GM21515 (cell line): ENCODE data around the gene SLC25A25.

ENCODE experiments used
- ATAC-seq: cut with Tn5 transposase; IDR thresholded peaks from one replicate; pipeline ENCODE4 v1.9.1; 2021; ENCODE audit not compliant: unreplicated experiment

SLC25A25 gene

DNA sequence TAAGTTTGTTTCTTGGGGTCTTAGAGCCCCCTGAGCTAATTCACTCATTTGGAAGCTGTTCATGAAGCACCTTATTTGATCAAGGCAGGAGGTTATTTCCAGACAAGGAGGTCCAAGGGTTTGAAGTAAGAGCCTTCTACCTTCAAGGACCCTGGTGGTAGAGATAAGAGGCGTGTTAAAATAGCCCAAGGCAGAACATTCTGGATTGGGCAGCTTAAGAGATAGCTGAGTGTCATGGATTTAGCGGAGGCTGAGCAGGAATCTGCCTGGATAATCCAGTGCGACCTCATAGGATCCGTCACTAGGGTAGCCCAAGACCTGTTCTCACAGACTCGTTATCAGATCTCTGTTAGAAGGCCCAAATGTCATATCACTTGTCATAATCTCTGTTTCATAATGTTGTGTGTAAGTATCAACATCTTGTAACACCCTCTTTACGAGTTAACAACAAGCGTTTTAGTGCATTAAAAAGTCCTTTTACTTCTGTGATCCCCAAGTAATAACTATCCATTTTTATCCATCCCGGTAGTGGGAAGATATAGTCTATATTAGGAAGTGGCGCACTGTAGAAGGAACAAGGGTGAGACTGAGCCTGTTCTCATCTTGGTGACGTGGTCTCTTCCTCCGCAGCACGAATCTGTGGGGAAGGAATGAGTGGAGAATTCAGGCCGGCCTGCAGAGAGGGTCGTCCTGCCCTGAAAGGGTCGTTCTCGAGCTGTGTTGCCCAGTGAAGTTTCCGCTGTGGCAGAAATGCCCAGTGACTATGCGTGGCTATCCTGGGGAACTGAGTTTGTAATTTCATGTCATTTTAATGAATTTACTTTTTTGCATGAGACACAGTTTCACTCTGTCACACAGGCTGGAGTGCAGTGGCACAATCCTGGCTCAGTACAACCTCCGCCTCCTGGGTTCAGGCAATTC is 28.8 kb downstream of the SLC25A25 start:
- no peak for ATAC-seq

GRCh38 chr9:128097543-128098296 is 29.7 kb downstream of the SLC25A25 start:
- no peak for ATAC-seq

- ATAC-seq: no peak
Measured at GRCh38 chr9:128098297-128099230, 30.5 kb downstream of the SLC25A25 start.

GRCh38 chr9:128099231-128099931 is 31.3 kb downstream of the SLC25A25 start:
- ATAC-seq: no peak

DNA sequence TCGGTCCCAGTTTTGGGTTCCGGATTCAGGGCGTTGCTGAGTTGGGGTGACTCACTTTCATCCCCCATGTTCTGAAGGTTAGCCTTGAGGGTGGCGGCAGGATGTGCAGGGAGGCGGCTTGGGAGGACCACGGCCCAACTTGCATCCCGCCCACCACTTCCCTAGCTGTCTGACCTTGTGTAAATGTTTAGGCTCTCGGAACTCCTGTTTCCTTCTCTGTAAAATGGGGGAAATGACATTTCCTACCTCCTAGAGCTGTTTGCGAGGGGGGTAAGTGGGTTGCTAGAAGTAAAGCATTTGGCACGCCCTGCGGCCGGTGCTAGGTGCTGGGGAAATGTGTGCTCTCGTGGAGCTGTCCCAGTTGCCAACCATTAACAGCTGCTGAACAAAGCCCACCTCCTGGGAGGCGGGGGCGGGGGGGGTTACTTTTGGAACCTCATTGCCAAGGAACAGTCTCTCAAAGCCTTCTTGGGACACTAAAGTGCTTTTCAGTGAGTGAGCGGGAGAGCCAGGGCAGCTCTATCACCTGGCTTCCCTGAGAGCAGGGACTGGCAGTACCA is 32.0 kb downstream of the SLC25A25 start:
- ATAC-seq: no peak

DNA sequence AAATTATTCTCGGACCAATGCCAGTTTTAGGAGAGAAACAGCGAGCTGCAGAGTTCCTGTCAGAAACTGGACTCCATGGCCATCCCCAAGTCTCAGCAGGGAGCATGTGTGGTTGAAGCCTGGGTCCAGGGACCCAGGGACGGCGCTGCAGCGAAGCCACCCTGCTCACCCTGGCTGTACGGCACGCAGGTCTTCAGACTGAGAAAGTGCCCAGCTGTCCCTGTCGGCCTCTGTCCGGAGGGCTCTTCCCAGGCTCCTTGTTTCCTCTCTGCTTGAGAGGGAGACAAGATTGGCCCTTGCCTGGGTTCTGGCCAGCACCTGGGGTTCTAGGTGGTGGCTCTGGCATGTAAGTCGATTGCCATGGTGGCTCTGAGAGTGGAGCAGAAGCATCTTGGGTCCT is 32.5 kb downstream of the SLC25A25 start:
- no peak for ATAC-seq

DNA sequence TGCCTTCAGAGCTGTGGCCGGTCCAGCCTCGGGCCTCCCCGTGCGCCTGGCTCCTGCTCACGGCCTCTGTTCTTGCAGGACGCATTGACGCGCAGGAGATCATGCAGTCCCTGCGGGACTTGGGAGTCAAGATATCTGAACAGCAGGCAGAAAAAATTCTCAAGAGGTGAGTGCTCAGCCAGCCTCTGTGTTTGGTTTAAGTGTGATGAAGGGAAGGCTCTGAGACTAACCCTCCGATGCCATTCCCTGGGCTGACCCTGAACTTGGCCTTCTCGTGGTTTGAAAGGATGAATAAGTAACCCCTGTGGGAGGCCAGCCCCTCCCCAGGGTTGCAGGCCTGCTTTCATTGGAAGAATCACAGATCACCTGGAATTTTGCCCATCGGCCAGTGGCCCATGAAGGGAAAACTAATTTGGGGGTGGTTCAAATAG is 33.2 kb downstream of the SLC25A25 start:
- no peak for ATAC-seq

DNA sequence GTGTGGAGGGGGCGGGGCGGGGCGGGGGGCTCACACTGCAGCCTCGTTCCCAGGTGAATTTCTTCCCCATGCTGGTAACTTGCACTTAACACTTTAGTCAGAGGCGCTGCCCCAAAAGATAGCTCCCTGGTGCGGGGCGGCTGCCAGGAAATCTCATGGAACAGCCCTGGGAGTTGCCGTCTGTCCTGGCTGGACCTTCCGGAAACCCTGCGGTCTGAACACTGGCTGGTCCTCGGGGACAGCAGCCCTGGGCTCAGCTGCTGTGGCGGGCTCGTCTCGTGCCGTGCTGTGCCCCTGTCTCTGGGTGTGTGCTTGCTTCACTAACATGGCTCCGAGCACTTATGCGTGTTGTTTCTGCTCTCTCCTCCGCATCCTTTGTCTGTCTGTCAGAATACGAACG is 33.7 kb downstream of the SLC25A25 start:
- no peak for ATAC-seq

DNA sequence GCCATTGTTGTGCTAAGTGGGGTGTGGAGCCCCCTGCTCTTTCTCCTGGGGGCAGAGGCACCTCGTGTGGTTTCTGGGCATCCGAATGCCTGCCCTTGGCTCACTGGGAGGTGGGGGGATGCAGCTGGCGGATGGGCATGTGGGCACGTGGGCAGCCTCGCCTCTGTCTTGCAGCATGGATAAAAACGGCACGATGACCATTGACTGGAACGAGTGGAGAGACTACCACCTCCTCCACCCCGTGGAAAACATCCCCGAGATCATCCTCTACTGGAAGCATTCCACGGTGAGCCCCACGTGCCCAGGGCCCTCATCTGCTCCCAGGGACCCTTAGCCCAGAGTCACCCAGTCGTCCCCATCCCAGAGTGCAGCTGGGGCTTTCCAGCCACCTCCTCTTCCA is 34.2 kb downstream of the SLC25A25 start:
- no peak for ATAC-seq

GRCh38 chr9:128102861-128103588 is 35.0 kb downstream of the SLC25A25 start:
- ATAC-seq: no peak

GRCh38 chr9:128103589-128103962 is 35.5 kb downstream of the SLC25A25 start:
- no peak for ATAC-seq

DNA sequence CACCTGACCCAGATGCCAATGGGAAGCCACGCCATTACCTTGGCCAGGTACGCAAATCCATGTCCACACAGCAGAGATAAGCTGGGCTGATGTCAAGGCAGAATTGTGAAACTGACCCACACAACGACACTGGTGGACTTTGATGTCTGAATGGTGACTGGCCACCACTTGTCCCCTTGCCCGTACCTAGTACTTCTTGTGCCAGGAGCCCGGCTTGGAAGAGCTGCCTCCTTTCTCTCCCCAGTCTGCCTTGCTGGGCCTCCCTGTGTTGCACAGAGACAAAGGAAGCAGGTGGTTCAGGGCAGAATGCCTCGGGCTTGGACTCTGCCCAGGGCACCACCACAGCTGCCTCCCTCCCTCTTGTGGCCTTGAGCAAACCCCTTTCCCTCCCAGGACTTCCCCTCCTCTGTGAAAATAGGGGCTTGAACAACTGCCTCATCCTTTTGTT is 36.2 kb downstream of the SLC25A25 start:
- no peak for ATAC-seq

- no peak for ATAC-seq
Measured at GRCh38 chr9:128105538-128106175, 37.6 kb downstream of the SLC25A25 start.

DNA sequence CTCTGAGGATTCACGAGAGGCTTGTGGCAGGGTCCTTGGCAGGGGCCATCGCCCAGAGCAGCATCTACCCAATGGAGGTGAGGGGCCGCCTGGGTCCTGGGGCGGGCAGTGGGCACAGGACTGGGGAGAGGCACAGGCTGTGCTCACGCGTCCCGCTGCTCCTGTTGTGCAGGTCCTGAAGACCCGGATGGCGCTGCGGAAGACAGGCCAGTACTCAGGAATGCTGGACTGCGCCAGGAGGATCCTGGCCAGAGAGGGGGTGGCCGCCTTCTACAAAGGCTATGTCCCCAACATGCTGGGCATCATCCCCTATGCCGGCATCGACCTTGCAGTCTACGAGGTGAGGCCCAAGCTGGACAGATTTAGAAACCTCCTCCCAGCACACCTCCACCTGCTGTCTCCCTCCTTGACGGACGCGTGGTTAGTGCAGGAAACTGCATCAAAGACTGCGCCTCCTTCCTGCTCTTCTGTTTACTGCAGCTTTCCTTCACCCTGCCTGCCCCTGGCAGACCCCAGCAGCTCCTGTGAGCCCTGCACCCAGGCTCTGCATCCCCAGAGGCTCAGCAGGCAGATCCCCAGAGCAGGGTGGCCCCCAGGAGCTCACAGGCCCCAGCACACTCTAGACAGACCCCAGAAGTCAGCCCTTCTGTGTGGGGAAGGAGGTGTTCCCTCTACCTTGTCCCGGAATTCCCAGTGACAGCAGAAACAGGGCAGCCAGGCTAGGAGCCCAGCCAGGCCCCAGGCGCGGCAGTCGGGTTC is 38.3 kb downstream of the SLC25A25 start:
- ATAC-seq: no peak

DNA sequence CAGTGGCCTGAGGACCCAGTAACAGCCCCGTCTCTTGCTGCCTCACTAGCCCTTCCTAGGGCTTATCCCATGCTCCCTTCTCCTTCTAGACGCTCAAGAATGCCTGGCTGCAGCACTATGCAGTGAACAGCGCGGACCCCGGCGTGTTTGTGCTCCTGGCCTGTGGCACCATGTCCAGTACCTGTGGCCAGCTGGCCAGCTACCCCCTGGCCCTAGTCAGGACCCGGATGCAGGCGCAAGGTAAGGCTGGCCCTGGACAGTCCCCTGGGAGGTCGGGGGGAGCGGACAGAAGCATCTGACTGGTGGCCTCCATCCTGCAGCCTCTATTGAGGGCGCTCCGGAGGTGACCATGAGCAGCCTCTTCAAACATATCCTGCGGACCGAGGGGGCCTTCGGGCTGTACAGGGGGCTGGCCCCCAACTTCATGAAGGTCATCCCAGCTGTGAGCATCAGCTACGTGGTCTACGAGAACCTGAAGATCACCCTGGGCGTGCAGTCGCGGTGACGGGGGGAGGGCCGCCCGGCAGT is 39.0 kb downstream of the SLC25A25 start:
- no peak for ATAC-seq

DNA sequence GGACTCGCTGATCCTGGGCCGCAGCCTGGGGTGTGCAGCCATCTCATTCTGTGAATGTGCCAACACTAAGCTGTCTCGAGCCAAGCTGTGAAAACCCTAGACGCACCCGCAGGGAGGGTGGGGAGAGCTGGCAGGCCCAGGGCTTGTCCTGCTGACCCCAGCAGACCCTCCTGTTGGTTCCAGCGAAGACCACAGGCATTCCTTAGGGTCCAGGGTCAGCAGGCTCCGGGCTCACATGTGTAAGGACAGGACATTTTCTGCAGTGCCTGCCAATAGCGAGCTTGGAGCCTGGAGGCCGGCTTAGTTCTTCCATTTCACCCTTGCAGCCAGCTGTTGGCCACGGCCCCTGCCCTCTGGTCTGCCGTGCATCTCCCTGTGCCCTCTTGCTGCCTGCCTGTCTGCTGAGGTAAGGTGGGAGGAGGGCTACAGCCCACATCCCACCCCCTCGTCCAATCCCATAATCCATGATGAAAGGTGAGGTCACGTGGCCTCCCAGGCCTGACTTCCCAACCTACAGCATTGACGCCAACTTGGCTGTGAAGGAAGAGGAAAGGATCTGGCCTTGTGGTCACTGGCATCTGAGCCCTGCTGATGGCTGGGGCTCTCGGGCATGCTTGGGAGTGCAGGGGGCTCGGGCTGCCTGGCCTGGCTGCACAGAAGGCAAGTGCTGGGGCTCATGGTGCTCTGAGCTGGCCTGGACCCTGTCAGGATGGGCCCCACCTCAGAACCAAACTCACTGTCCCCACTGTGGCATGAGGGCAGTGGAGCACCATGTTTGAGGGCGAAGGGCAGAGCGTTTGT is 39.6 kb downstream of the SLC25A25 start:
- ATAC-seq: no peak
